AG09319 (cell line): ENCODE data around the gene ANO7.

Experiments
- DNase-seq: peaks from one replicate; pipeline ENCODE4 v3.0.0-alpha.2; 2010; ENCODE audit warnings: low read depth; ENCODE audit errors: extremely low read depth
- CTCF ChIP-seq: IDR thresholded peaks from 2 replicates; pipeline ENCODE4 v1.5.1; 2011; ENCODE audit warnings: low read depth, mild to moderate bottlenecking, inconsistent platforms, low read length, moderate library complexity

Gene ANO7

DNA sequence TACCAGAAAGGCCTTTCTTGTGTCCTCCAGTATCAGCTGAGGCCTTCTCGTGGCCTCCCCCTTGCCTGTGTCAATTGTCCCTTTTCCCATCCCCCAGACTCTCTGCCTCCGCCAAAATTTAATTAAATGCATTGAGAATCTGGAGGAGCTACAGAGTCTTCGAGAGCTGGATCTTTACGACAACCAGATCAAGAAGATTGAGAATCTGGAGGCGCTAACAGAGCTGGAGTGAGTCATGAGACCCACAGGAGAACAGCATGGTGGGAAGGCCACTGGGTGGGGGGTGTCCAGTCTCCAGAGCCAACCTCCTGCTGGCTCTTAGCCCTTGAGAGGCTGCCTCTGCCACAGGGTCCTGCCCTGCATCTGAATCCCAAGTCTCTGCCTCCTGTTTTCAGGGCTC is 29.4 kb upstream of the ANO7 start:
- DNase-seq: no peak
- TF ChIP-seq CTCF: no peak

- TF ChIP-seq CTCF: no peak
- DNase-seq: no peak
Observed at GRCh38 chr2:241160318-241160717, 28.2 kb upstream of the ANO7 start.

- no peak for TF ChIP-seq CTCF
- peak; percentile 84 for DNase-seq
Observed at GRCh38 chr2:241161646-241162281, 26.7 kb upstream of the ANO7 start.

- no peak for DNase-seq
- no peak for TF ChIP-seq CTCF
Observed at GRCh38 chr2:241163601-241164118, 24.8 kb upstream of the ANO7 start.

DNA sequence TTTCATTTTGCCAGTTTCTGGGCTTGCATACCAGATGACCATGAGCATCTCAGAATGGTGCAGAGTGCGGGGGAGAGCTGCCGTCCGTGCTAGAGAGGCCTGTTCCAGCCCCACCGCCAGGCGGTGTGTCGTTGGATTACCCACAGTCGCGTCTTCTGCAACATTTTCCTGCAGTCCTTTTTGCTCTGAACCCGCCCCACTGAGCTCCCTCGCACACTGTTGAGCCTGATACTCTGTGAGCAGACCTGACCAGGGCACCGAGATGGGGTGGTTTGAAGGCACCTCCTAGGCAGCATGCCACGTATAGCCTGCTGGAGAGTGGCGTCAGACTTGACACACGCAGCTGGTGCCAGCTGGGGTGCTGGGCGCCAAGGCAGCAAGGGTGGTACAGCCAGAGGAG is 20.1 kb upstream of the ANO7 start:
- no peak for DNase-seq
- no peak for TF ChIP-seq CTCF

DNA sequence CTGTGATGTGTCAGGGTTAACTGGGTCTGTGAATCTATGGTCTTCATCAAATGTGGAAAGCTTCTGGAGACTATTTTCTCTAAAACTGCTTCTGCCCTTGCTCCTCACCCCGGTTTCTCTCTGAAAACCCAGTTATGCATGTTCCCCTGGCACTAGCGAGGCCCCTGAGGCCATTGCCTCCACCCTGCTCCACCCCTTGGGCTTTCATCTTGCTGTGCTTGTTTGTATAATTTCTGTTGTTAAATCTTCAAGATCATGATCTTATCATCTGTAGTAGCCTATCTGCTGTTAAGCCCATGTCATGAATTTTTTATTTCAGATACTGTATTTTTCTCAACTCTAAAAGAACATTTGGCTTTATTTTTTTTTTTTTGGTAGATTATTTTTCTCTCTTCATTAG is 14.9 kb upstream of the ANO7 start:
- TF ChIP-seq CTCF: no peak

GRCh38 chr2:241177526-241178334 is 10.7 kb upstream of the ANO7 start:
- no peak for TF ChIP-seq CTCF
- DNase-seq: no peak

More for the DNA sequence above, 14.9 kb upstream of the ANO7 start:
- no peak for DNase-seq
